RWPE1 (cell line): ENCODE data around the gene LURAP1L.

Experiments used
- CTCF ChIA-PET: fragments of 350-600 bp; sonication (Branson Sonifier 250); formaldehyde crosslinking; extraction: SDS; loops from one replicate; lab custom pipeline; 2021; lab: Yijun Ruan, JAX
- POLR2A ChIA-PET: fragments of 400-600 bp; formaldehyde crosslinking; extraction: SDS; loops from one replicate; lab custom pipeline; 2020; ENCODE audit warnings: antibody characterized with exemption; ENCODE audit not compliant: low non-redundant PET; lab: Yijun Ruan, JAX
- DNase-seq: peaks from one replicate; pipeline ENCODE4 v3.0.0; 2012; ENCODE audit warnings: low spot score
- H3K27ac ChIP-seq: fragments of 450-650 bp; 2 replicates; pipeline ENCODE4 v1.5.1; 2017
- CTCF ChIP-seq: fragments of 450-650 bp; conservative IDR thresholded peaks from 2 replicates; pipeline ENCODE4 v1.5.1; 2017; ENCODE audit warnings: low read depth, mild to moderate bottlenecking

Gene LURAP1L

GRCh38 chr9:12771891-12772290, 2.9 kb upstream of the LURAP1L start:
- CTCF ChIA-PET: interaction anchor here (1.1 kb wide), 1 partner anchor 52 kb away, joined by 4 read pairs; no protein-coding TSS in a partner anchor
- POLR2A ChIA-PET: no interaction called here

GRCh38 chr9:12773562-12773961, 1.3 kb upstream of the LURAP1L start:
- ChIA-PET CTCF (no interaction called here), POLR2A (no interaction called here)
- DNase-seq: no peak
- TF ChIP-seq CTCF: no peak
- H3K27ac ChIP-seq: no peak overlapping the region

More at GRCh38 chr9:12771891-12772290, 2.9 kb upstream of the LURAP1L start:
- no peak overlapping the region for H3K27ac ChIP-seq
- no peak for TF ChIP-seq CTCF
- no peak for DNase-seq

GRCh38 chr9:12775679-12776512, 1.1 kb downstream of the LURAP1L start:
- ChIA-PET POLR2A (interaction anchor here (0.6 to 0.7 kb wide), 2 partner anchors 22 to 54 kb away, joined by 3 read pairs; no protein-coding TSS in a partner anchor), CTCF (interaction anchor here (0.6 to 1.7 kb wide), 9 partner anchors 22 to 313 kb away, joined by 3 to 7 read pairs (median 3); no protein-coding TSS in a partner anchor)
- TF ChIP-seq CTCF: peak; percentile 70
- DNase-seq: peak; percentile 55
- peak overlapping the region; percentile 90 for H3K27ac ChIP-seq

- no peak for DNase-seq
- peak overlapping the region; percentile 90 for H3K27ac ChIP-seq
- CTCF ChIA-PET: interaction anchor here (0.6 to 1.7 kb wide), 5 partner anchors 33 to 312 kb away, joined by 3 to 7 read pairs (median 4); no protein-coding TSS in a partner anchor
- peak; percentile 17 for TF ChIP-seq CTCF
- POLR2A ChIA-PET: interaction anchor here (0.6 to 0.7 kb wide), 2 partner anchors 21 to 55 kb away, joined by 3 read pairs; no protein-coding TSS in a partner anchor
These were observed 1.8 kb downstream of the LURAP1L start for GRCh38 chr9:12776513-12777055.

GRCh38 chr9:12777121-12778022, 2.6 kb downstream of the LURAP1L start:
- DNase-seq: no peak
- H3K27ac ChIP-seq: no peak overlapping the region
- CTCF ChIA-PET: no interaction called here
- TF ChIP-seq CTCF: no peak
- POLR2A ChIA-PET: no interaction called here

GRCh38 chr9:12778389-12778788, 3.6 kb downstream of the LURAP1L start:
- TF ChIP-seq CTCF: no peak
- H3K27ac ChIP-seq: no peak overlapping the region
- POLR2A ChIA-PET: no interaction called here
- no peak for DNase-seq
- CTCF ChIA-PET: no interaction called here
